ENCODE data around the gene ADPRHL1. TPM values are rescaled to one million over a fixed set of nuclear protein-coding genes. Genes with fewer than 3 reads are reported as not detected.
"Not testable (repeated sequence)": the region's sequence is repeated elsewhere in the genome, so short reads cannot be mapped to it uniquely, and the experiment has no call there.

ADPRHL1 gene
- total RNA-seq, 1 experiment from 2014 or later, result 3.9 TPM

DNA sequence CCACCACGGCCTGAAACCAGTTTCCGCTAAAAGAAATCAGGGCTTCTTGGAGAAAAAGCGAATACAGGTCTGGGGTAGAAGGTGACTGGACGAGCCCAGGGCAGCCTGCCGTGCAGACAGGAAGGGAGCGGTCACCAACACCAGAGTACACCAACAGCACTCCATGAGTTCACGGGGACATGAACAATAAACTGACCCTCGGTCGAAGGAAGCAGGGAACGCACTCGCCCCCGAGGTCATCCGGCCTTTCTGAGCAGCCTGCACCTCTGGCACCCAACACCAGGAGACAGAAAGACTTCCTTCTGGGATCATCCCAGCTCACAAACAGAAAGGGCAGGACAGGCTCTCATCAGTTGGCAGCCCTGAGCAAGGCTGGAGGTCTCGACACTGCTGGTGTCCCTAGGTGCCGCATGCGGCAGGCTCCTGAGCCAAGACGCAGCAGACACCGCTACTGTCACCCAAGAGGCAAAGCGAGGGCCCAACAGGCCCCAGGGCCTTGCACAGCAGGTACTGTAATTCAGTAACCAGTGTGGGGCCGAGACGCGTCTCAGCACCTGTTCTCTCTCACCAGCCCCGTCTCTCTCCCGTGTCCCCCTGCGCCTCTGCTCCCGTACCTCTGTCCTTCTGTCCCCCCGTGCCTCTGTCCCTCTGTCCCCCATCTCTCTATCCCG, 19.2 kb upstream of the ADPRHL1 start:
- no TSS peak for BruUV-seq (replicated peaks)
- DNase-seq (ENCODE audit: low spot score), result no peak
- intact Hi-C loops (cut with micrococcal nuclease; ENCODE audit: unreplicated experiment), result no loop called here
- peaks cover 39% of the 10 kb centered on the region for H3K36me3 ChIP-seq (ENCODE audit: insufficient read depth, low read length, poor library complexity, severe bottlenecking)
- ChIA-PET CTCF (no interaction called here), POLR2A (ENCODE audit: low non-redundant PET) (no interaction called here)
- no peak overlapping the region for H3K4me3 ChIP-seq (ENCODE audit: low read depth, low read length, poor library complexity, severe bottlenecking)
- no peak overlapping the region for H3K27ac ChIP-seq (ENCODE audit: low read depth, low read length, poor library complexity, severe bottlenecking)
- no peaks in the 10 kb centered on the region for H3K27me3 ChIP-seq (replicated peaks; ENCODE audit: insufficient read depth, low read depth, low read length, poor library complexity)
- no peaks in the 10 kb centered on the region for H3K4me1 ChIP-seq (ENCODE audit: insufficient read depth, low read length, poor library complexity, severe bottlenecking)
- TF ChIP-seq EZH2 (IDR thresholded peaks at IDR 0.05; ENCODE audit: borderline replicate concordance, low read depth, low read length, poor library complexity, severe bottlenecking), result no peak
- no peak for TF ChIP-seq CTCF (conservative IDR thresholded peaks at IDR 0.05; ENCODE audit: low read depth, low read length)
- H3K9me3 ChIP-seq (ENCODE audit: low read depth, low read length, poor library complexity, severe bottlenecking), result no peaks in the 10 kb centered on the region

- Histone ChIP-seq H3K4me3 (ENCODE audit: low read depth, low read length, poor library complexity, severe bottlenecking) (no peak overlapping the region), H3K27ac (ENCODE audit: low read depth, low read length, poor library complexity, severe bottlenecking) (no peak overlapping the region), H3K9me3 (ENCODE audit: low read depth, low read length, poor library complexity, severe bottlenecking) (no peaks in the 10 kb centered on the region), H3K27me3 (replicated peaks; ENCODE audit: insufficient read depth, low read depth, low read length, poor library complexity) (no peaks in the 10 kb centered on the region), H3K4me1 (ENCODE audit: insufficient read depth, low read length, poor library complexity, severe bottlenecking) (no peaks in the 10 kb centered on the region), H3K36me3 (ENCODE audit: insufficient read depth, low read length, poor library complexity, severe bottlenecking) (peaks cover 39% of the 10 kb centered on the region)
- intact Hi-C loops (cut with micrococcal nuclease; ENCODE audit: unreplicated experiment), result no loop called here
- no TSS peak for BruUV-seq (replicated peaks)
- POLR2A ChIA-PET (ENCODE audit: low non-redundant PET), result no interaction called here
- CTCF ChIA-PET, result no interaction called here
- DNase-seq (ENCODE audit: low spot score), result no peak
- no peak for TF ChIP-seq CTCF (conservative IDR thresholded peaks at IDR 0.05; ENCODE audit: low read depth, low read length)
- no peak for TF ChIP-seq EZH2 (IDR thresholded peaks at IDR 0.05; ENCODE audit: borderline replicate concordance, low read depth, low read length, poor library complexity, severe bottlenecking)
Measured at GRCh38 chr13:113471844-113472243, 18.6 kb upstream of the ADPRHL1 start.

- H3K36me3 ChIP-seq (ENCODE audit: insufficient read depth, low read length, poor library complexity, severe bottlenecking), result peaks cover 29% of the 10 kb centered on the region
- H3K27me3 ChIP-seq (replicated peaks; ENCODE audit: insufficient read depth, low read depth, low read length, poor library complexity); CTCF ChIA-PET; H3K9me3 ChIP-seq (ENCODE audit: low read depth, low read length, poor library complexity, severe bottlenecking); H3K4me3 ChIP-seq (ENCODE audit: low read depth, low read length, poor library complexity, severe bottlenecking); H3K4me1 ChIP-seq (ENCODE audit: insufficient read depth, low read length, poor library complexity, severe bottlenecking); DNase-seq (ENCODE audit: low spot score); BruUV-seq (replicated peaks); H3K27ac ChIP-seq (ENCODE audit: low read depth, low read length, poor library complexity, severe bottlenecking); intact Hi-C loops (cut with micrococcal nuclease; ENCODE audit: unreplicated experiment); POLR2A ChIA-PET (ENCODE audit: low non-redundant PET): not testable (repeated sequence)
Measured at GRCh38 chr13:113470635-113471163, 17.4 kb upstream of the ADPRHL1 start.

DNA sequence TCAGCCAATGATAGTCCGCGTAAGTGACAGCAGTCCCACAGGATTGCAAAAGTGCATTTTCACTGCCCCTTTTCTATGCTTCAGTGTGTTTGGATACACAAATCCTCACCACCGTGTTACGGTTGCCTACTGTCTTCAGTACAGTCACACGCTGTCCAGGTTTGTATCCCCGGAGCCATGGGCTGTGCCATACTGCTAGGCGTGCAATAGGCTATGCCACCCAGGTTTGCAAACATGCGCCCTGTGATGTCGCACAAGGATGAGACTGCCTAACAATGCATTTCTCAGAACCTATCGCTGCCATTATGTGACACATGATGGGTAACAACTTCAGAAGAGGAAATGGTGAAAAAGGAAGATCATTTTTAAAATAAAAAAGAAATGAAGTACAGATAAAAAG, 16.8 kb upstream of the ADPRHL1 start:
- DNase-seq (ENCODE audit: low spot score), result no peak
- H3K36me3 ChIP-seq (ENCODE audit: insufficient read depth, low read length, poor library complexity, severe bottlenecking), result peaks cover 28% of the 10 kb centered on the region
- BruUV-seq (replicated peaks), result no TSS peak
- TF ChIP-seq EZH2 (IDR thresholded peaks at IDR 0.05; ENCODE audit: borderline replicate concordance, low read depth, low read length, poor library complexity, severe bottlenecking), result no peak
- TF ChIP-seq CTCF (conservative IDR thresholded peaks at IDR 0.05; ENCODE audit: low read depth, low read length), result no peak
- no peaks in the 10 kb centered on the region for H3K4me1 ChIP-seq (ENCODE audit: insufficient read depth, low read length, poor library complexity, severe bottlenecking)
- H3K27ac ChIP-seq (ENCODE audit: low read depth, low read length, poor library complexity, severe bottlenecking), result no peak overlapping the region
- POLR2A ChIA-PET (ENCODE audit: low non-redundant PET), result no interaction called here
- no peaks in the 10 kb centered on the region for H3K9me3 ChIP-seq (ENCODE audit: low read depth, low read length, poor library complexity, severe bottlenecking)
- intact Hi-C loops (cut with micrococcal nuclease; ENCODE audit: unreplicated experiment), result no loop called here
- CTCF ChIA-PET, result no interaction called here
- no peaks in the 10 kb centered on the region for H3K27me3 ChIP-seq (replicated peaks; ENCODE audit: insufficient read depth, low read depth, low read length, poor library complexity)
- H3K4me3 ChIP-seq (ENCODE audit: low read depth, low read length, poor library complexity, severe bottlenecking), result no peak overlapping the region
